ENCODE measurements around the gene TNS3.

TNS3 gene

DNA sequence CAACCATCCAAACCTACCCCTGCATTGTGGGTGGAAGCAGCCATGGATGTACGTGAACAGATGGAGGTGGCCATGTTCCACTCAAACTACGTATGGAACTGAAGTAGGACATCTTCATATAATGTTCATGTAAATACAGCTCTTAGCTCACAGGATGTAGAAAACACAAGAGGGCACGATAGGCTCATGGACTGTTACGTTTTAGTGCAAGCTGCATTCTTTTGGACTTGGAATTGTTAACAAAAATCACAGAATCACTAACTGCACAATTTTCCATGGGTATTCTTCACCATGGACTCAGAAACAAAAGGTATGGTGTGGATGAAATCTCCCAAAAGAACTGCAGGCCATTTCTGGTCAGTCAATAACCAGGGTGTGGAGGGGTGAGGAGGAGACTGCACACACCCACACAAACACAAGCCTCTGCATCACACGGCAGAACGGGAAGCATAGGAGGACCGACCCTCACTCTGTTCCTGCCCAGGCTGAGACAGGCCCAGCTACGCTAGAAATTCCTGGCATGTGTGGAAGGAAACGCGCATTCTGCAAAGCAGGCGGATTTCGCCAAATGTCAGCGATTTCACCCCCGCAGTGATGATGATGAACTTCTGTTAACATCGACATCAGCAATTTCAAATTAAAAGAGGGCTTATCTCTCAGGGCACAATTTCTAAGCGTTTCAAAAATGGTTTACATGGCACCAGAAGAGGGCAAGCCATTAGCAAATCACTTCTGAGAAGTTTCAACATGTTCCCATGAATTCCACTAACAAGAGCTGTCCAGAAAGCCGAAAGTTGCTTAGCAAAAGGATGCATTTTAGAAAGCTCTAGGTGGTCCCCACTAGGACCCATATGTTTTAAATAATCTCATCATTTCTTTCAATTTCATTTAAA is 149.0 kb downstream of the TNS3 start:
- DNase-seq (ENCODE audit: low read depth): no peak
- TF ChIP-seq, protein P1, sequence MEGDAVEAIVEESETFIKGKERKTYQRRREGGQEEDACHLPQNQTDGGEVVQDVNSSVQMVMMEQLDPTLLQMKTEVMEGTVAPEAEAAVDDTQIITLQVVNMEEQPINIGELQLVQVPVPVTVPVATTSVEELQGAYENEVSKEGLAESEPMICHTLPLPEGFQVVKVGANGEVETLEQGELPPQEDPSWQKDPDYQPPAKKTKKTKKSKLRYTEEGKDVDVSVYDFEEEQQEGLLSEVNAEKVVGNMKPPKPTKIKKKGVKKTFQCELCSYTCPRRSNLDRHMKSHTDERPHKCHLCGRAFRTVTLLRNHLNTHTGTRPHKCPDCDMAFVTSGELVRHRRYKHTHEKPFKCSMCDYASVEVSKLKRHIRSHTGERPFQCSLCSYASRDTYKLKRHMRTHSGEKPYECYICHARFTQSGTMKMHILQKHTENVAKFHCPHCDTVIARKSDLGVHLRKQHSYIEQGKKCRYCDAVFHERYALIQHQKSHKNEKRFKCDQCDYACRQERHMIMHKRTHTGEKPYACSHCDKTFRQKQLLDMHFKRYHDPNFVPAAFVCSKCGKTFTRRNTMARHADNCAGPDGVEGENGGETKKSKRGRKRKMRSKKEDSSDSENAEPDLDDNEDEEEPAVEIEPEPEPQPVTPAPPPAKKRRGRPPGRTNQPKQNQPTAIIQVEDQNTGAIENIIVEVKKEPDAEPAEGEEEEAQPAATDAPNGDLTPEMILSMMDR (conservative IDR thresholded peaks at IDR 0.05; ENCODE audit: low read depth, low read length): no peak
- no peak overlapping the region for H3K4me3 ChIP-seq (ENCODE audit: low read depth, low read length)

DNA sequence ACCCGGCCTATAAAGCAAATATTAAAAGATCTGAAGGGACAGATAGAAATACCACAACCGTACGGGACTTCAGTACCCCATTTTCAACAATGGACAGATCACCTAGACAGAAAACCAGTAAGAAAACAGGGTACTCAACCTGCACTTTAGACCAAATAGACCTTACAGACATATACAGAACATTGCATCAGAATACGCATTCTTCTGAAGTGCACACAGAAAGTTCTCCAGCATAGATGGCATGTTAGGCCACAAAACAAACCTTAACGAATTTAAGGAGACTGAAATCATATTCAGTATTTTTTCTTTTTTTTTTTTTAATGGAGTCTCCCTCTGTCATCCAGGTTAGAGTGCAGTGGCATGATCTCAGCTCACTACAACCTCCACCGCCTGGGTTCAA is 151.5 kb downstream of the TNS3 start:
- H3K4me3 ChIP-seq (ENCODE audit: low read depth, low read length): no peak overlapping the region
- no peak for DNase-seq (ENCODE audit: low read depth)
- TF ChIP-seq, protein P1 (conservative IDR thresholded peaks at IDR 0.05; ENCODE audit: low read depth, low read length): no peak

DNA sequence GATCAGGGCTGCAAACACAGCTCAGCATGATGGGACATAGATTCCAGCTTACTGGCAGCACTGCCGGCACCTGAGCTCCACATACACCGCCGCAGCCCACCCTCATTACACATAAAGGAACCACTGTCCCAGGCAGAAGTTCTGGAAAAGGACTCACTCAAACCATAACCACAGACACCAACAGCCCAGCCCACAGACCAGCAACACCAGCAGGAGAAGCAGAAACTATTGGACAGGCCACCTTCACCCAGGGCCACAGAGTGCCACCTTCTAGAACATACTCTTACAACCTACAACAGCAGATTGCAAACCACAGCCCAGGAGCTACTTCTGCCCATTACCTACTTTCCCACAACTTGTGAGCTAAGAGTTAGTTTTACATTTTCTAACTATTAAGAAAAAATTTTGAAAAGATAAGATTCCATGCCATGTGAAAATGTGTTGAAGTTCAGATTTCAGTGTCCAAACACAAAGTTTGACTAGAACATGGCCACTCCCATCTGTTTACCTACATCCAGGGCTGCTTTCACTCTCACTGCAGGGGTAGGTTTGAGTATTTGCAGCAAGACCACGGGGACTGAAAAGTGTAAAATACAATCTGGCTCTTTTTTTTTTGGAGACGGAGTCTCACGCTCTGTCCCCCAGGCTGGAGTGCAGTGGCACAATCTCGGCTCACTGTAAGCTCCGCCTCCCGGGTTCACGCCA is 153.0 kb downstream of the TNS3 start:
- TF ChIP-seq, protein P1 (conservative IDR thresholded peaks at IDR 0.05; ENCODE audit: low read depth, low read length): no peak
- DNase-seq (ENCODE audit: low read depth): no peak
- no peak overlapping the region for H3K4me3 ChIP-seq (ENCODE audit: low read depth, low read length)

DNA sequence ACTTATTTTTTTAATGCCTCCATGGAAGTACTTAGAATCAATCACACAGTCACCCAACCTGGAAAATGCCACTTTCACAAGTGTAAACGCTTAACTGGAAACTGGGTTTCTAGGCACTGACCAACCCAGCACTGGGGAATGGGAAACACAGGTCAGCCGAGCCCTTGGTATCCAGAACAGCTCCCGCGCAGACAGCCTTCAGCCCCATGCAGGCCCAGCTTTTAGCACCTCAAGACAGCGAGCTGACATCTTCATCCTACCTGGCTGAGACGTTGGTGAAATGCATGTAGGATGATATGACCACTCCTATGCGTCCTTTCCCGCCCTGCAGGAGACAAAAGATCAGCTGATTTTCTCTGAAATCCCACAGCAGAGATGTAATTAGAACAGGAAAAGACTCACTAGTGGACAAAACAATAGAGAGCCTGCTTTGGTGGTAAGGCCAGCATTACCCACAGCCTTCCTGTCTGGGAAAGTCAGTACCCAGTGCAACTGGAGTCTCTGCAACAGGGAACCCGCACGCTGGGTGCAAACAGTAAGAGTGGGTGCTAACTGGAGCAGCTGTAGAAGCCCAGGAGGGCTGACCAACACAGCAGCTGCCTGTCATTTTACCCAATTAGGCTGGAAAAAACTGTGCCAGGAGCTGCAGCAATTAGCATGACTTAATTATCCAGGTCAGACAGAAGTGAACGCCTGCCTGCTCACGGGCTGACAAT is 153.7 kb downstream of the TNS3 start:
- DNase-seq (ENCODE audit: low read depth): no peak
- TF ChIP-seq, protein P1 (conservative IDR thresholded peaks at IDR 0.05; ENCODE audit: low read depth, low read length): no peak
- H3K4me3 ChIP-seq (ENCODE audit: low read depth, low read length): no peak overlapping the region

DNA sequence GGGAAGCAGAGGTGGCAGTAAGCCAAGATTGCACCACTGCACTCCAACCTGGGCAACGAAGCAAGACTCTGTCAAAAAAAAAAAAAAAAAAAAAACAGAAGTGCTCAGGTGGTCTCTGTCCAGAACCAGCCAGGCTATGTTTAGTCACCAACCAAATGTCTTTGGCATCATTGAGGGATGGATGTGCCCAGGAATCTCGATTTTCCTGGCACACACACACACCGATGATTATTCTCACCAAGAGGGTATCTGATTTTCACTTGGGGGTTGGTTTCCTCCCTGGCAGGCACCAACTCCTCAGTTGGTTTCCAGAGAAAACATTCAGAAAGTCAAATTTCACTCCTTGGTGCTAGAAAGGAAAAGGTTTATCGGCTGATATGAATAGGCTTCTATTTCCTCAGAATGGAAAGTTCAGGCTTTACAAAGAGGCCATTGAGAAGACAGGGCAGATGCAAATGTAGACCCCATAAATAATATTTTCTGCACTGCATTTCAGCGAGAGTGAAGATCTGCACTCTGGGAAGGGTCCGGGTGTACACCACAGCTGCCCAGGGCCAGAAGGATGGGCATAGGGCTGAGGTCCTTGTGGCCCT is 154.8 kb downstream of the TNS3 start:
- no peak for DNase-seq (ENCODE audit: low read depth)
- TF ChIP-seq, protein P1 (conservative IDR thresholded peaks at IDR 0.05; ENCODE audit: low read depth, low read length): no peak
- H3K4me3 ChIP-seq (ENCODE audit: low read depth, low read length): no peak overlapping the region

DNA sequence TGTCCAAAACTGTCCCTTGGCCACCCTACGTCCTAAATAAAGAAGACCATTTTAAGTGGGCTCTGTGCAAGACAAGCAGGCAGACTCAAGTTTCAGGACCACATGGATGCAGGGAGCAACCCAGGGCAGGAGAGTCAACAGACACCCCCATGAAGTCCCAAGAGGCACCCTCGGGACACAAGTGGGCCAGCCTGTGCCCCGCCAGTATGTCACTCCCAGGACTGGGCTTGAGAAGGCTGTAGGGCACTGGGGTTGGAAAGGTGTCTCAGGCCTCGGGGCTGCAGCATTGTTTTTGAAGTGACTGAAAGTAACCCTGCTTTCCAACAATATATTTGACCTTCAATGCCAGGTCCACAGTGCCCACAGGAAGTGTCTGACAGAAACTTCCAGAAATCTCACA is 157.4 kb downstream of the TNS3 start:
- TF ChIP-seq, protein P1 (conservative IDR thresholded peaks at IDR 0.05; ENCODE audit: low read depth, low read length): no peak
- no peak overlapping the region for H3K4me3 ChIP-seq (ENCODE audit: low read depth, low read length)
- no peak for DNase-seq (ENCODE audit: low read depth)

Measured in choroid plexus epithelial cell (primary cell).